ENCODE results near the gene TSPAN14. TPM values are rescaled to one million over a fixed set of nuclear protein-coding genes. Genes with fewer than 3 reads are reported as not detected.

Gene TSPAN14
- total and polyA plus RNA-seq, 10 of the 15 experiments (the other 5 are each of a cell fraction or from before 2014, with no cell fraction given) = 2.5 to 31.7 (median 17.9) TPM

DNA sequence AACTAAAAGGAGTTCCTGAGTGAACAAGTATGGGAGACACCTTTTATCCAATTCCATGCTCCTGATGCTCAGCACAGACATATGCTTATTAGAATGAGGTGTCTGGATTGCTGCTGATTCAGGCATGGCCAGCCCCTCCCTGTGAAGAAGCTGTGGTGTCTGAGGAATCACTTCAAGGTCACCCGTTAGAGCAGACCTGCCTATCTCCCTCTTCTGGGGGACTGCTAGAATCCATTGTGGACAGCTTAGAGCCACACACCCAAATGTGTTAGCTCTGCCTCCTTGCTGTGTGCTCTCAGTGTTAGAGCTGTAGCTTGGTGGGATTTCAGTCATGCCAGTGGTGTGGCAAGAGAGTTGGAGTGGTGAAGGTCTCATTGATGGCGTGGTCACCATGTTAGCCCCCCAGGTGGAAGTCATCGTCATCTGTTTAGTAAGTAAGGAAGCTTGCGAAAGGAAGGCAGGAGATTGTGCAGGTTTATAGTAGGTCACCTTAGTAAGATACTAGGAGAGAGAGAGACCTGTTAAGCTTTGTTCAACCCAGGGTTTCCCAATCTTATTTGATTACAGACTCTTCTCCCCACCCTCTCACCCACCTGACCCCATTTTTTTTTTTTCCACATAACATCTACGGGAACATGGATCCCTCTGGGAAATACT is 32.9 kb upstream of the TSPAN14 start:
- Histone ChIP-seq H3K4me3 (no peak overlapping the region), H3K9ac (ENCODE audit: control insufficient read depth, insufficient read depth, low read length) (no peak overlapping the region), H4K20me1 (ENCODE audit: control insufficient read depth, insufficient read depth) (no peaks in the 10 kb centered on the region), H3K9me3 (replicated peaks; ENCODE audit: control insufficient read depth, insufficient read depth, low read length) (no peaks in the 10 kb centered on the region), H3K27ac (ENCODE audit: control insufficient read depth, insufficient read depth) (peak overlapping the region; percentile 47; the same call in 1 of the 2 replicates), H2AFZ (ENCODE audit: control insufficient read depth, low read depth, low read length) (peak overlapping the region; percentile 68), H3K27me3 (replicated peaks in 1 of 2; ENCODE audit: control insufficient read depth in 2 of 2, insufficient read depth in 2 of 2, low read length in 1 of 2) (no peaks in the 10 kb centered on the region), H3K36me3 (ENCODE audit: control insufficient read depth in 2 of 2, insufficient read depth in 2 of 2, low read length in 1 of 2) (no peaks in the 10 kb centered on the region), H3K4me2 (ENCODE audit: control insufficient read depth, insufficient read depth) (peak overlapping the region; percentile 72; the same call in 1 of the 2 replicates), H3K79me2 (ENCODE audit: control insufficient read depth, insufficient read depth, low read length) (no peaks in the 10 kb centered on the region), H3K4me1 (ENCODE audit: control insufficient read depth, insufficient read depth, low read length) (peaks cover 21% of the 10 kb centered on the region)
- ChIA-PET RAD21 (ENCODE audit: unreplicated experiment) (interaction anchor here (0.8 to 3.4 kb wide), 8 partner anchors 13 to 277 kb away, joined by 3 to 22 read pairs (median 4); partner anchors contain the start of gene PRXL2A), CTCF (interaction anchor here (0.8 to 6.2 kb wide), 15 partner anchors 8 to 177 kb away, joined by 3 to 33 read pairs (median 5); partner anchors contain the start of gene PRXL2A), POLR2A (interaction anchor here (0.7 to 2.3 kb wide), 5 partner anchors 12 to 43 kb away, joined by 3 to 10 read pairs (median 3); partner anchors contain the start of gene PRXL2A), SMC1A (ENCODE audit: uncharacterized antibody, unreplicated experiment) (interaction anchor here (0.6 to 3.9 kb wide), 17 partner anchors 10 to 758 kb away, joined by 3 to 26 read pairs (median 4); no protein-coding TSS in a partner anchor)
- ATAC-seq (peak; percentile 40), FAIRE-seq (no peak), DNase-seq (ENCODE audit: low read depth, low spot score) (no peak)
- intact Hi-C loops (cut with micrococcal nuclease; ENCODE audit: unreplicated experiment) (no loop called here), in situ Hi-C loops (cut with MboI) (no loop called here)
- WGBS (ENCODE audit: insufficient coverage, insufficient replicate concordance, low lambda C conversion rate, missing lambda C conversion rate) = 21% methylated on average over 5 of the region's 5 CpGs
- BruUV-seq (replicated peaks) = no TSS peak
- TF ChIP-seq MYB (IDR thresholded peaks at IDR 0.05; ENCODE audit: borderline replicate concordance, low read depth, low read length) = no peak
- TF ChIP-seq ZNF622 (IDR thresholded peaks at IDR 0.05) = no peak
- no peak for TF ChIP-seq RFX5 (IDR thresholded peaks at IDR 0.05; ENCODE audit: low read depth, low read length)
- TF ChIP-seq, protein P1, sequence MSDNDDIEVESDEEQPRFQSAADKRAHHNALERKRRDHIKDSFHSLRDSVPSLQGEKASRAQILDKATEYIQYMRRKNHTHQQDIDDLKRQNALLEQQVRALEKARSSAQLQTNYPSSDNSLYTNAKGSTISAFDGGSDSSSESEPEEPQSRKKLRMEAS (IDR thresholded peaks at IDR 0.05; ENCODE audit: low read depth, low read length) = no peak
- TF ChIP-seq, protein P2, sequence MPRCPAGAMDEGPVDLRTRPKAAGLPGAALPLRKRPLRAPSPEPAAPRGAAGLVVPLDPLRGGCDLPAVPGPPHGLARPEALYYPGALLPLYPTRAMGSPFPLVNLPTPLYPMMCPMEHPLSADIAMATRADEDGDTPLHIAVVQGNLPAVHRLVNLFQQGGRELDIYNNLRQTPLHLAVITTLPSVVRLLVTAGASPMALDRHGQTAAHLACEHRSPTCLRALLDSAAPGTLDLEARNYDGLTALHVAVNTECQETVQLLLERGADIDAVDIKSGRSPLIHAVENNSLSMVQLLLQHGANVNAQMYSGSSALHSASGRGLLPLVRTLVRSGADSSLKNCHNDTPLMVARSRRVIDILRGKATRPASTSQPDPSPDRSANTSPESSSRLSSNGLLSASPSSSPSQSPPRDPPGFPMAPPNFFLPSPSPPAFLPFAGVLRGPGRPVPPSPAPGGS (IDR thresholded peaks at IDR 0.05; ENCODE audit: borderline replicate concordance, insufficient read depth, low read depth, low read length, poor library complexity, severe bottlenecking) = no peak
- no peak for TF ChIP-seq EGR1 (IDR thresholded peaks at IDR 0.05; ENCODE audit: borderline replicate concordance in 1 of 2, low read depth in 2 of 2, low read length in 2 of 2)
- TF ChIP-seq KLF5 (IDR thresholded peaks at IDR 0.05; ENCODE audit: partially characterized antibody) = no peak
- TF ChIP-seq, protein P3, sequence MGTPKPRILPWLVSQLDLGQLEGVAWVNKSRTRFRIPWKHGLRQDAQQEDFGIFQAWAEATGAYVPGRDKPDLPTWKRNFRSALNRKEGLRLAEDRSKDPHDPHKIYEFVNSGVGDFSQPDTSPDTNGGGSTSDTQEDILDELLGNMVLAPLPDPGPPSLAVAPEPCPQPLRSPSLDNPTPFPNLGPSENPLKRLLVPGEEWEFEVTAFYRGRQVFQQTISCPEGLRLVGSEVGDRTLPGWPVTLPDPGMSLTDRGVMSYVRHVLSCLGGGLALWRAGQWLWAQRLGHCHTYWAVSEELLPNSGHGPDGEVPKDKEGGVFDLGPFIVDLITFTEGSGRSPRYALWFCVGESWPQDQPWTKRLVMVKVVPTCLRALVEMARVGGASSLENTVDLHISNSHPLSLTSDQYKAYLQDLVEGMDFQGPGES (IDR thresholded peaks at IDR 0.05) = no peak
- TF ChIP-seq, protein P4, sequence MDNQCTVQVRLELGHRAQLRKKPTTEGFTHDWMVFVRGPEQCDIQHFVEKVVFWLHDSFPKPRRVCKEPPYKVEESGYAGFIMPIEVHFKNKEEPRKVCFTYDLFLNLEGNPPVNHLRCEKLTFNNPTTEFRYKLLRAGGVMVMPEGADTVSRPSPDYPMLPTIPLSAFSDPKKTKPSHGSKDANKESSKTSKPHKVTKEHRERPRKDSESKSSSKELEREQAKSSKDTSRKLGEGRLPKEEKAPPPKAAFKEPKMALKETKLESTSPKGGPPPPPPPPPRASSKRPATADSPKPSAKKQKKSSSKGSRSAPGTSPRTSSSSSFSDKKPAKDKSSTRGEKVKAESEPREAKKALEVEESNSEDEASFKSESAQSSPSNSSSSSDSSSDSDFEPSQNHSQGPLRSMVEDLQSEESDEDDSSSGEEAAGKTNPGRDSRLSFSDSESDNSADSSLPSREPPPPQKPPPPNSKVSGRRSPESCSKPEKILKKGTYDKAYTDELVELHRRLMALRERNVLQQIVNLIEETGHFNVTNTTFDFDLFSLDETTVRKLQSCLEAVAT (IDR thresholded peaks at IDR 0.05) = no peak
- TF ChIP-seq TCF7 (IDR thresholded peaks at IDR 0.05; ENCODE audit: borderline replicate concordance) = no peak
- TF ChIP-seq, protein P5, sequence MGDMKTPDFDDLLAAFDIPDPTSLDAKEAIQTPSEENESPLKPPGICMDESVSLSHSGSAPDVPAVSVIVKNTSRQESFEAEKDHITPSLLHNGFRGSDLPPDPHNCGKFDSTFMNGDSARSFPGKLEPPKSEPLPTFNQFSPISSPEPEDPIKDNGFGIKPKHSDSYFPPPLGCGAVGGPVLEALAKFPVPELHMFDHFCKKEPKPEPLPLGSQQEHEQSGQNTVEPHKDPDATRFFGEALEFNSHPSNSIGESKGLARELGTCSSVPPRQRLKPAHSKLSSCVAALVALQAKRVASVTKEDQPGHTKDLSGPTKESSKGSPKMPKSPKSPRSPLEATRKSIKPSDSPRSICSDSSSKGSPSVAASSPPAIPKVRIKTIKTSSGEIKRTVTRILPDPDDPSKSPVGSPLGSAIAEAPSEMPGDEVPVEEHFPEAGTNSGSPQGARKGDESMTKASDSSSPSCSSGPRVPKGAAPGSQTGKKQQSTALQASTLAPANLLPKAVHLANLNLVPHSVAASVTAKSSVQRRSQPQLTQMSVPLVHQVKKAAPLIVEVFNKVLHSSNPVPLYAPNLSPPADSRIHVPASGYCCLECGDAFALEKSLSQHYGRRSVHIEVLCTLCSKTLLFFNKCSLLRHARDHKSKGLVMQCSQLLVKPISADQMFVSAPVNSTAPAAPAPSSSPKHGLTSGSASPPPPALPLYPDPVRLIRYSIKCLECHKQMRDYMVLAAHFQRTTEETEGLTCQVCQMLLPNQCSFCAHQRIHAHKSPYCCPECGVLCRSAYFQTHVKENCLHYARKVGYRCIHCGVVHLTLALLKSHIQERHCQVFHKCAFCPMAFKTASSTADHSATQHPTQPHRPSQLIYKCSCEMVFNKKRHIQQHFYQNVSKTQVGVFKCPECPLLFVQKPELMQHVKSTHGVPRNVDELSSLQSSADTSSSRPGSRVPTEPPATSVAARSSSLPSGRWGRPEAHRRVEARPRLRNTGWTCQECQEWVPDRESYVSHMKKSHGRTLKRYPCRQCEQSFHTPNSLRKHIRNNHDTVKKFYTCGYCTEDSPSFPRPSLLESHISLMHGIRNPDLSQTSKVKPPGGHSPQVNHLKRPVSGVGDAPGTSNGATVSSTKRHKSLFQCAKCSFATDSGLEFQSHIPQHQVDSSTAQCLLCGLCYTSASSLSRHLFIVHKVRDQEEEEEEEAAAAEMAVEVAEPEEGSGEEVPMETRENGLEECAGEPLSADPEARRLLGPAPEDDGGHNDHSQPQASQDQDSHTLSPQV (IDR thresholded peaks at IDR 0.05) = no peak
- no peak for TF ChIP-seq MTA3 (IDR thresholded peaks at IDR 0.05; ENCODE audit: borderline replicate concordance, low read length)
- no peak for TF ChIP-seq JUND (IDR thresholded peaks at IDR 0.05; ENCODE audit: low read depth, low read length)
